HG03175 (cell line): ENCODE data around the gene SFN.
A peak's percentile ranks its signal among the peaks of the same experiment; 100 is the strongest.
"Not testable (repeated sequence)": the region's sequence is repeated elsewhere in the genome, so short reads cannot be mapped to it uniquely, and the experiment has no call there.

ENCODE experiments used
- ATAC-seq: cut with Tn5 transposase; IDR thresholded peaks from one replicate; pipeline ENCODE4 v1.9.1; 2021; ENCODE audit warnings: mild to moderate bottlenecking, moderate library complexity; ENCODE audit not compliant: unreplicated experiment

Gene SFN

GRCh38 chr1:26838474-26839338, 24.2 kb upstream of the SFN start:
- ATAC-seq = peak; percentile 85

GRCh38 chr1:26839339-26839722, 23.6 kb upstream of the SFN start:
- ATAC-seq = peak; percentile 5

DNA sequence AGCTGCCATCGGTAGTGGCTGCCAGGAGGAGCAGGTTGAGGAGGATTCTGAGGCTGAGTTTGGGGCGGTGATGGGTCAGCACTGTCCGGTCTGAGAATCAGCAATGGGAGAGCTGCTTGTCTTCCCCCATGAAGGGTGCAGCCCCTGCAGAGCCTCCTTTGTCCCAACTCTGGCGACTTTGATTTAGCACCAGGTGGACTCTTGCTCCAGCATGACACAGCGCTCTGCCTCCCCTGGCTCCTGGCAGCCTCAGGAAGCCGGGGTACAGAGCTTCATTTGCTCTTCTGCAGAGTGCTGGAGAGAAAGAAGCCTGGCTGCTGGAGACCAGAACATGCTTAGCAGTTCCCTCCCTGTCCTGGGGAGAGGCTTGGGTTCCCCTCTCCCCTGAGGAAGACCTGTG, 23.2 kb upstream of the SFN start:
- no peak for ATAC-seq

DNA sequence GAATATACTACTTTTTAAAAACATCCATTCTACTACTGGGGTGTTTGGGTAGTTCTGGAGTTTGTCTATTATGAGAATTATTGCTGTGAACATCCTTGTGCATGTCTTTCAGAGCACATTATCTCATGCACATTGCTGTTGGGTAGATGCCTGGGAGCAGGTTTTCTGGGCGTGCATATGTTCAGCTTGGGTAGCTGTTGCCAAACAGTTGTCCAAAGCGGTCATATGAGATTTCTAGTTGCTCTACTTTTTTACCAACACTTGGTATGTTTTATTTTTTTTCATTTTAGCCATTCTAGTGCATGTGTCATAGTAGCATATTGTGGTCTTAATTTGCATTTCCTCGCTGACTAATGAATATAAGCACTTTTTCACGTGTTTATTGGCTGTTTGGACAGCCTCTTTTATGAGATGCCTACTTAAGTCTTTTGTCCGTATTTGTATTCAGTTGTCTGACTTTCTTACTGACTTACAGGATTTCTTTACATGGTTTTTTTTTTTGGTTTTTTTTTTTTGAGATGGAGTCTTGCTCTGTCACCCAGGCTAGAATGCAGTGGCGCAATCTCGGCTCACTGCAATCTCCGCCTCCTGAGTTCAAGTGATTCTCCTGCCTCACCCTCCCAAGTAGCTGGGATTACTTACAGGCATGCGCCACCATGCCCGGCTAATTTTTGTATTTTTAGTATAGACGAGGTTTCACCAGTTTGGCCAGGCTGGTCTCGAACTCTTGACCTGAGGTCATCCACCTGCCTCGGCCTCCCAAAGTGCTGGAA, 18.3 kb upstream of the SFN start:
- no peak for ATAC-seq

DNA sequence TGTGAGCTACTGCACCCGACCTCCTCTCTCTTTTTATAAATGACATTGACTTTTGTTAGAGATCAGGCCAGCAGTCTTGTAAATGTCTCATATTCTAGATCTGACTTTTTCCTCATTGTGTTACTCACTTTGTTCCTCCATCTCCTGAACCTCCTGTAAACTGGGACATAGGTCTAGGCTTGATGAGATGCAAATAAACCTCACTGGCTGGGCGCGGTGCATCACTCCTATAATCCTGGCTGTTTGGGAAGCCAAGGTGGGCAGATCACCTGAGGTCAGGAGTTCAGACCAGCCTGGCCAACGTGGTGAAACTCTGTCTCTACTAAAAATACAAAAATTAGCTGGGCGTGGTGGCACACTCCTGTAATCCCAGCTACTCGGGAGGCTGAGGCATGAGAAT, 15.1 kb upstream of the SFN start:
- not testable (repeated sequence) for ATAC-seq

GRCh38 chr1:26848499-26848898, 14.4 kb upstream of the SFN start:
- ATAC-seq = no peak

DNA sequence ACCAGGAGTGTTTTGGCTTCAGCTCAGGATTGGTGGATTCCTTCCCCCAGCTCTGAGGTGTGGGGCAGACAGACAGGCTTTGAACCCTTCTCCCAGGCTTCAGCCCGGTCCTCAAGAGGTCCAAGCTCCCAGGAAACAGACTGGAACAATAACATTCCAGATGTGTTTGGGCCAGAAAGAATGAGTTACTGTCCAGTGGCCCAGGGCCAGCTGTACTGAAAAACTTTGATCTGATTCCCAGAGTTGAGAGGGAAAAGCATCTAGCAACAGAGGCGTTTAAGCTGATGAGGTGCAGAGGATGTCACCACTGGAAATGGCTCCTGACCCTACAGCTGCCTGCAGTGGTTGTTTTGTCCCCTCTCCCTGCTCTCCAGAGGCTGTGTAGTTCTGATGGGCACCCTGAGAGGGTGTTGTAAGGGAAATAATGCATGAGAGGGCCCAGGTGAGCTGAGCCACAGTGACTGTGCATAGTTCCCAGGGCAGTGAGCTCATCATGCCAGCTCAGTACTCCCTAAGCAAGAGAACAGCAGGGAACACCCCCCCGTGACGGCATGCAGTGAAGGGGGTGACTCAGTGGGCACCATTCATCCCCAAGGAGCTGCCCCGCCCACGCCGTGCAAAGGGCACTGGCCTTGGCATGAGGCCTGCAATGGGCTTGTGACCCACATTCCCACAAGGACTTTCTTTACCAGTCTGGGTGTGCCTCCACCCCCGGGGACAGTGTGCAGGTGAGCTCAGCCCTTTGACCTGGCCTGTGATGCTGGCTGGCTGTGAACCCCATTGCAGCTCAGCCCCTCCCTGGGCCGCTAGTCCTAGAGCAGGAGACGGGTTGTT, 13.8 kb upstream of the SFN start:
- ATAC-seq = no peak

- ATAC-seq = no peak
These were observed 11.8 kb upstream of the SFN start for GRCh38 chr1:26851106-26851684.

DNA sequence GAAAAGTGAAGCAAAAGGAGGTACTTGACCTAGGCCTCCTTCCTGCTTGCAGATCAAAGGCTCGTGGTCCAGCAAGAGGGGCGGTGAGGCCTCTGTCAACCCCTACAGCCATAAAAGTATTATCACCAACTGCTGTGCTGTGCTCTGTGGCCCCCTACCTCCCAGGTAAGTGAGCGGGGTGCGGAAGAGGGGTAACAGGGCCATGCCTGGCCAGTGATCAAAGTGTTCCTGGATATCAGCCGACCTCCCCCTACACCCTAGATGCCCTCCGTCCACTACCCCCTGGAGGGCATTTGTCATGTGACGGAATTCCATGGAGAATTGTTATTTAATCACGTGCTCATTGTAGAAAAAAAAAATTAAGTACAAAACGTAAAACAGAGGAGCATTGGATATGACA, 10.2 kb upstream of the SFN start:
- no peak for ATAC-seq

- ATAC-seq = no peak
These were observed 9.8 kb upstream of the SFN start for GRCh38 chr1:26853156-26853555.

GRCh38 chr1:26853600-26853999, 9.3 kb upstream of the SFN start:
- ATAC-seq = no peak

DNA sequence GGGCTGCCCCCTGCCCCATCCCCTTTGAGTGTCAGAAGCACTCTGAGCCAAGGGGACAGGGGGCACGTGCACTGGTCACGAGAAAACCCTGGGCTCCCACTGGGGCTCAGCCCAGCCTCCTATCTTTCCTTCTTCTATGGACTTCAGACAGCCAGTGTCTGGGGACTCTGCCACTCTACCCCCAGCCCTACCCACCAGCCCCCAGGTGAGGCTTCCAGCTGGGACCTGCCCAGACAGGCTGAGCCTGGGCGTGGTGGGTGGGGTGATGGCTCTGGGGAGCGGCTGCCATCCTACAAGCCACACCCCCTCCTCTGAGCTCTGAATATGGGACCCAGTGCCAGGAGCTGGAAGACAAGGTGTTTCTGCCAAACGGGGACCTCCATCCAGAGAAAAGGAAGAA, 8.0 kb upstream of the SFN start:
- no peak for ATAC-seq

GRCh38 chr1:26855636-26856035, 7.3 kb upstream of the SFN start:
- no peak for ATAC-seq

DNA sequence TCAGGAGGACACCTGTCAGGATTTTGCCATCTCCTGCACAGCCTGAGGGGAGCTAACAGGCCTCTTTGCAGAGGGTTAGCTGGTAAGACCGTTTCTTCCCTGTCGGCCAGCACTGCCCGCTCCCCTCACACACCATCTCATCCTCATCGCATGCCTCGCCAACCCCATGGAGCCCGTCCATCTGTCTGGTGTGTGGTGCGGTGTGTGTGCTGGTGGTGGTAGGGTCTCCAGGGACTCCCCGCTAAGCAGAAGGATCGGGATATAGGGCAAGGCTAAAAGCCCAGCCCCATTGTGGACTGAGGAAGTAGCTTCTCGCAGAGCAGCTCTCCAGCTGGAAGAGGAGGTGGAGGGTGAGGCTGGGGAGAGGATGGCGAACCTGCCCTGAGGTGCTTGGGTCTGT, 6.8 kb upstream of the SFN start:
- no peak for ATAC-seq

DNA sequence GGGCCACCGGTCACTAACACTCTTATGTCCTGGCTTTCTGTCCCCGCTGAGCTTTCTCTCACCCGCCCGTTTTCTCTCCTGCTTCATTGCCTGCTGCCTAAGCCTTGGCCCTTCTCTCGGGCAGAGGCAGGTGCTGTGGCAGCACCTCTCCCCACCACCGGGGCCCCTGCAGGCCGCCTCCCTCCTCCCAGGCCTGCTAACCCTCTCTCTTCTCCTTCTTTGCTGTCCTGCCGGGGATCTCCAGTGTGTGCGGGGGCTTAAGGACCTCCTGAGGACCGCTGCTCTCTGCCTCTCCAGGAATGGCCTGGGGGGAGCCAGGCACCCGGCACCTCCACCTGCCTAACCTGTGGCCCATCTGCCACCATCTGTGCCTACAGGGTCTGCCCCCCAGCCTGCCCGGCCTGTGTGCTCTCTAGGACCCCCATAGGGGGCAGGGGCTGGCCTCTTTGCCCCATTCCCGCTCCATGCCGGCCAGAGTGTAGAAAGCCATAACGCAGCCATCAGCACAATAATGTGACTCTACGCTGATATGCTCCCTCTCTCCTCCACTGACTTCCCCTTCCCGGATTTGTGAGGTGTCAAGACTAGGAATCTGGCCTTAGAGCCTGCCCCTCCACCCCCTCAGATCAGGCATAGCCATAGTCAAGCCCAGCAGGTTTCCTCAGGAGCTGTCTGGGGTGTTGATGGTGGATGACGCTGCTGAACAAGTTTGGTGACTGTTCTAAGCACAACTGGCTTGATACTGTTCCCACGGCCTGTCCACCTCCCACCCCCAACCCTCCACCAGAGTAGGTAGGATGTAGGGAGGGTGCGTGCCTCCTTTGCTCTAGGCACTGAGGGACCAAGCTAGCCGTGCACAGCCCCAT, 6.1 kb upstream of the SFN start:
- ATAC-seq = no peak

- ATAC-seq = no peak
These were observed 5.4 kb upstream of the SFN start for GRCh38 chr1:26857473-26858060.

DNA sequence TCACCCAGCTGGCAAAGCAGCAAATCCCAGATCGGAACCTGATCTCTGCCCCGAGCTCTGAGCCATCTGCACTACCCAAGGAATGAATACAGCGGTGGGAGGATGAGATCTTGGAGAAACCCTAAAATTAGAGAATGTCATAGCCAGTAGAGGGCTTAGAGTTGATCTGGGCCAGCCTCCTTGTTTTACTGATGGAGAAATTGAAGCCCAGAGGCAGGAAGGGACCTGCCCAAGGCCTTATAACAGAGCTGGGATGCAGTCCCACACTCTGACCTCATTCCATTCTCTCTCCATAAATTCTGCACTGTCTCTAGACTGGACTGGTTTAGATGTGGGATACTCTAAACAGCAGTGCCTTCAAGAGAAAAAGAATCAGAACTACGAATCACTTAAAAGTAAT, 4.8 kb upstream of the SFN start:
- no peak for ATAC-seq

- no peak for ATAC-seq
These were observed 3.9 kb upstream of the SFN start for GRCh38 chr1:26858891-26859640.

DNA sequence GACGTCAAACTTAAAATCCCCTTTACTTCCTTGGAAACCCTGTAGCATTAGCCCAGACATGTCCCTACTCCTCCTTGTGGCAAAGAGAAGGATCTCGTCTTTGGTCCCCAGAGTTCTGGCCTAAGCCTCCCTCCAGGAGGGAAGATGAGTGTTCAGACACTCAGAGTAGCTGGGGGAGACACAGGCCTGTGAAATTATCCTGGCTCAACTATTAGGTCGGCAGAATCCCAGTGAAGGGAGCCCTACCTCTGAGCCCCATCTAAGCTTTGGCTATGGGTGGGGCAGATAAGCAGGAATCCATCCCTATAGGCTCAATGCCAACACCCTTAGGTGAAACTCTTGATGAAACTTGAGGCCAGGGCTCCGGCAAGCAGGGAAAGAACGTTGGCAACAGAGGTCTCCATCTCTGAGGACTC, 1.7 kb upstream of the SFN start:
- no peak for ATAC-seq
